ENCODE measurements around the gene NPBWR2.
"Not testable (repeated sequence)": the region's sequence is repeated elsewhere in the genome, so short reads cannot be mapped to it uniquely, and the experiment has no call there.

DNA sequence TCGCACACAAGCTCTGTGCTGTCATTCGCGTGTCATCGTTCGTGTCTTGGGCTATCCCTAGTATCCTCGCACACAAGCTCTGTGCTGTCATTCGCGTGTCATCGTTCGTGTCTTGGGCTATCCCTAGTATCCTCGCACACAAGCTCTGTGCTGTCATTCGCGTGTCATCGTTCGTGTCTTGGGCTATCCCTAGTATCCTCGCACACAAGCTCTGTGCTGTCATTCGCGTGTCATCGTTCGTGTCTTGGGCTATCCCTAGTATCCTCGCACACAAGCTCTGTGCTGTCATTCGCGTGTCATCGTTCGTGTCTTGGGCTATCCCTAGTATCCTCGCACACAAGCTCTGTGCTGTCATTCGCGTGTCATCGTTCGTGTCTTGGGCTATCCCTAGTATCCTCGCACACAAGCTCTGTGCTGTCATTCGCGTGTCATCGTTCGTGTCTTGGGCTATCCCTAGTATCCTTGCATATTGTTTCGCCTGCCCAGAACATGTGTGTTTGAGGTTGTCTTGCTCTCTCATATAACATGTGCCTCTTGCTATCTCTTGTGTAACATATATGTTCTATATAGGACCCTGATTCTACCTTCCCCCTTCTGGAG lies 20.0 kb downstream of the NPBWR2 start:
- TF ChIP-seq, protein P1, sequence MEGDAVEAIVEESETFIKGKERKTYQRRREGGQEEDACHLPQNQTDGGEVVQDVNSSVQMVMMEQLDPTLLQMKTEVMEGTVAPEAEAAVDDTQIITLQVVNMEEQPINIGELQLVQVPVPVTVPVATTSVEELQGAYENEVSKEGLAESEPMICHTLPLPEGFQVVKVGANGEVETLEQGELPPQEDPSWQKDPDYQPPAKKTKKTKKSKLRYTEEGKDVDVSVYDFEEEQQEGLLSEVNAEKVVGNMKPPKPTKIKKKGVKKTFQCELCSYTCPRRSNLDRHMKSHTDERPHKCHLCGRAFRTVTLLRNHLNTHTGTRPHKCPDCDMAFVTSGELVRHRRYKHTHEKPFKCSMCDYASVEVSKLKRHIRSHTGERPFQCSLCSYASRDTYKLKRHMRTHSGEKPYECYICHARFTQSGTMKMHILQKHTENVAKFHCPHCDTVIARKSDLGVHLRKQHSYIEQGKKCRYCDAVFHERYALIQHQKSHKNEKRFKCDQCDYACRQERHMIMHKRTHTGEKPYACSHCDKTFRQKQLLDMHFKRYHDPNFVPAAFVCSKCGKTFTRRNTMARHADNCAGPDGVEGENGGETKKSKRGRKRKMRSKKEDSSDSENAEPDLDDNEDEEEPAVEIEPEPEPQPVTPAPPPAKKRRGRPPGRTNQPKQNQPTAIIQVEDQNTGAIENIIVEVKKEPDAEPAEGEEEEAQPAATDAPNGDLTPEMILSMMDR (IDR thresholded peaks at IDR 0.05; ENCODE audit: low read depth, low read length): not testable (repeated sequence)
- TF ChIP-seq POLR2A (IDR thresholded peaks at IDR 0.05; ENCODE audit: extremely low read depth, insufficient read length): not testable (repeated sequence)
